ENCODE results near the gene CFAP157.

The CFAP157 gene

DNA sequence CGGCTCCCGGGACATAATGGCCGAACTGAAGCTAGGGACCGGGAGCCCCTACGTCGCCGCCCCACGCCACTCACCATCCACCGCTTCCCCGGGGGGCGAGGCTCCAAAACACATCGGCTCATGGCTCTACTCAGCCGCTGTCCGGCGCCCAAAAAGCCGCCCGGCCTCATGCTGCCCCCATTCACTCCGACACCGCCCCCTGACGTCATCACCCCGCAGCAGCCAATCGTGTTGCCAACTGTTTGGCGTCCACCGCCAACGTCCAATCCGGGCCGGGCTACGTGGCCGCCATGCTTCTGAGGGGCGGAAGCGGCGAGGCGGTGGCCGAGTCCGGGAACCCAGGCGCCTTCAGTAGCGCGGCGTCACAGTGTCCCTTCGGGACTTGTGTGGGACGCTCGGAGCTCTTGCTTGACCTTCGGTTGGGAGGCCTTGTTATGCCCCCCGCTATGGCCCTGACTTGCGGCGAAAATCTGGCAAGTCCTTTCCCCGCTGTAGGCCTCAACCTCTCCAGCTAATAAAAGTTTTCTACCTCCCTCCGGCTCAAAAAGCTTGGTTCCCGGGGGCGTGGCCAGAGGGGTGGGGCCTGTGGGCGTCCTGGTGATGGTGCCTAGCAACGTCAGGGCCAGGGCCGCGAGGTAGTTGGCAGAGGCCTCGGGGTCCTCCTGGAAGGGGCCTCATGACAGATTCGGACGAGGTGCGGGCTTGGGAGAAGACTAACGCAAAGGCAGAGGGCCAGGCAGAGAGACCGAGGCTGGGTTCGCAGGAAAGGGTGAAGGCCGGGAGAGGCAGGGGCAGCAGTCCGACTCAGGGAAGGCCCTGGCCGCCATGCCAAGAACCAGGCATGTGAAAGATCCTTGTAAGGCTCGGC lies 8.9 kb downstream of the CFAP157 start, which contains the start of the genes PTRH1 and TTC16:
PTRH1 (minus strand) TSS at position 194 of the 868 bp plus-strand sequence; CDS start at position 170, 24 bp downstream.
TTC16 (plus strand) TSS at position 610 of the 868 bp plus-strand sequence; CDS start at position 677, 67 bp downstream.
- DNase-seq (ENCODE audit: low spot score) = peak; percentile 95

- DNase-seq (ENCODE audit: low spot score) = no peak
Measured at GRCh38 chr9:127716412-127716811, 9.6 kb downstream of the CFAP157 start.

GRCh38 chr9:127717766-127718165 lies 11.0 kb downstream of the CFAP157 start:
- DNase-seq (ENCODE audit: low spot score) = peak; percentile 25

- no peak for DNase-seq (ENCODE audit: low spot score)
Measured at GRCh38 chr9:127720031-127720864, 13.5 kb downstream of the CFAP157 start.

- DNase-seq (ENCODE audit: low spot score) = no peak
Measured at GRCh38 chr9:127720865-127721227, 14.1 kb downstream of the CFAP157 start.

GRCh38 chr9:127721391-127721821 lies 14.6 kb downstream of the CFAP157 start:
- DNase-seq (ENCODE audit: low spot score) = no peak

DNA sequence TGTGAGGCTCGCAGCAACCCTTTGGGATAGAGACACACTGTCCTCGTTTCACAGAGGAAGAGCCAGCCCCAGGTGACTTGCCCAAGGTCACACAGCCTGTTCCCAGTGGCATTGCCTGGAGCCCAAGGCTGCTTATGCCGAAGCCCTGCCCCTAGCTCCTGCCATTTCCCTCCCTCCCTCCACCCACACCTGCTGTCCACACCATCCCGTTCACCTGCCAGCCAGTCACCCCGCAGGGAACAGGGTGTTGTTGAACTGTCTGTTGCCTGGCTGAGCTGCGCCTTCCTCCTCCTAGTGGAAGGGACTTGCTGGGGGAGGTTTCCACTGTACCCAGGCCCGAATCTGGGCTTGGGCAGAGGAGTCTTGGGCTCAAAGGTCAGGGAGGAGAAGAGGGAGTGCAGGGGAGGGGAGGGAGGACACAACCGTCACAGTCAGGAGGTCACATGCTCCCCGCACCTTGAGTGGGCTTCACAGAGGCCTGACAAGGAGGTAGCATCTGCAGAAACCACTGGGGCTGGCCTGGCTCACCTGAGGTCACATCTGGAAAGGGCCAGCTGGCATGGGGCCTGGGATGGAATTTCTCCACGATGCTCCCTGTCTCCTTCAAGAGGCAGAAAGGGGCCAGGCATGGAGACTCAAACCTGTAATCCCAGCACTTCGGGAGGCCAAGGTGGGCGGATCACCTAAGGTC lies 15.4 kb downstream of the CFAP157 start:
- DNase-seq (ENCODE audit: low spot score) = no peak

GRCh38 chr9:127723013-127723412 lies 16.2 kb downstream of the CFAP157 start:
- no peak for DNase-seq (ENCODE audit: low spot score)

- DNase-seq (ENCODE audit: low spot score) = no peak
Measured at GRCh38 chr9:127723444-127723843, 16.7 kb downstream of the CFAP157 start.

- DNase-seq (ENCODE audit: low spot score) = no peak
Measured at GRCh38 chr9:127724012-127724411, 17.2 kb downstream of the CFAP157 start.

- DNase-seq (ENCODE audit: low spot score) = no peak
Measured at GRCh38 chr9:127726871-127727270, 20.1 kb downstream of the CFAP157 start.

- no peak for DNase-seq (ENCODE audit: low spot score)
Measured at GRCh38 chr9:127728808-127729207, 22.0 kb downstream of the CFAP157 start.

- DNase-seq (ENCODE audit: low spot score) = no peak
Measured at GRCh38 chr9:127729522-127730256, 22.9 kb downstream of the CFAP157 start.

DNA sequence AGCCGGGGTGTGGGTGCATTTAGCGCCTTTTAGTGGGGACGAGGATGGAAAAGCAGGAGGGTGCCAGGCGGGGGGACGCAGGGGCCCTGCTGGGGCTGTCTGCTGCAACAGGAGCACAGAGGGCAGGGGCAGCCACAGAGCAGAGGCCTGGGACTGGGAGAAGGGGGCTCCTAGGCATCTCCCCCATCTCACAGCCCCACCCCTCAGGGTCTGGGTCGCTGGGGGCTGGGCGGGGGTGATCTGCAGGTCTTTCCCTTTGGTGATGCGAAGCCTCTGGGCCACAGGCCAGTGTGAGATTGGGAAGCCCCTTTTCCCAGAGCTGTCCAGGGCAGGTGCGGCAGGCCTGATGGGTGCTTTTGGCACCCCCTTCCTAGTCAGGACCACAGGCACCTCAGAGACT lies 23.5 kb downstream of the CFAP157 start:
- DNase-seq (ENCODE audit: low spot score) = no peak

DNA sequence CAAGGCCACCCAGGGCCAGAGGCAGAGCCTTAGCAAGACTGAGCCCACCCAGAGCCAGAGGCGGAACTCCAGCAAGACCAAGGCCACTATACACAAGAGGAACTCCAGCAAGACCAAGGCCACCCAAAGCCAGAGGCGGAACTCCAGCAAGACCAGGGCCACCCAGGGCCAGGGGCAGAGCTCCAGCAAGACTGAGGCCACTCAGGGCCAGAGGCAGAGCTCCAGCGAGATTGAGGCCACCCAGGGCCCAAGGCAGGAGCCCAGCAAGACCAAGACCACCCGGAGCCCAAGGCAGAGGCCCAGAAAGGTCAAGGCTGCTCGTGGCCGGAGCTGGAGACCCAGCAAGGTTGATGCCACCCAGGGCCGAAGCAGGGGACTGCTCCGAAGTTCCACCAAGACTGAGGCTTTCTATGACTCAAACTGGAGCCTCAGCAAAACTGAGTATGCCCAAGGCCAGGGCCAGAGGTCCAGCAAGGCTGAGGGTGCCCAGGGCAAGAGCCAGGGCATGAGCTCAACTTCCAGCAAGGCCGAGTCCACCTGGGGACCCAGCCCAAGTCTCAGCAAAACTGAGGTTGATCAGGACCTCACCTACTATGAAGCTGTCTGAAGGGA lies 24.1 kb downstream of the CFAP157 start:
- no peak for DNase-seq (ENCODE audit: low spot score)

DNA sequence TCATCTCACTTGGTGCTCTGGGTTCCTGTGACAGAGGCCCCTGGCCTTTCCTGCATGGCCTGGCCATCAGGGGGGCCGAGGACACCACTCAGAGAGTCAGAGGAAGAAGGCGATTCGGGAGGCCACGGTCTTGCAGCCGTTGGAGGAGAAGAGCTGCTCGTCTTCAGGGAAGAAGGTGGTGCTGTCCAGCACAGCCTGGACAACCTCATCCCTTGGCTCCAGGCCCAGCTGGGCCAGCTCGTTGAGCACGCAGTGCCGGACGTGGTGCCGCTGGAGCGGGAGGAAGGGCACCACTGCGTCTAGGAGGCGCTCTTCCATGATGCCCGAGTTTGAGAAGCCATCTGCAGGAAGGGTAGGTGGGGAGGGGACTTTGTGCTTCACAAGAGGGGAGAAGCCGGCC lies 25.1 kb downstream of the CFAP157 start:
- DNase-seq (ENCODE audit: low spot score) = no peak

- DNase-seq (ENCODE audit: low spot score) = no peak
Measured at GRCh38 chr9:127732444-127732843, 25.7 kb downstream of the CFAP157 start.

GRCh38 chr9:127733614-127734013 lies 26.8 kb downstream of the CFAP157 start:
- DNase-seq (ENCODE audit: low spot score) = no peak

GRCh38 chr9:127734247-127734746 lies 27.5 kb downstream of the CFAP157 start:
- DNase-seq (ENCODE audit: low spot score) = no peak

DNA sequence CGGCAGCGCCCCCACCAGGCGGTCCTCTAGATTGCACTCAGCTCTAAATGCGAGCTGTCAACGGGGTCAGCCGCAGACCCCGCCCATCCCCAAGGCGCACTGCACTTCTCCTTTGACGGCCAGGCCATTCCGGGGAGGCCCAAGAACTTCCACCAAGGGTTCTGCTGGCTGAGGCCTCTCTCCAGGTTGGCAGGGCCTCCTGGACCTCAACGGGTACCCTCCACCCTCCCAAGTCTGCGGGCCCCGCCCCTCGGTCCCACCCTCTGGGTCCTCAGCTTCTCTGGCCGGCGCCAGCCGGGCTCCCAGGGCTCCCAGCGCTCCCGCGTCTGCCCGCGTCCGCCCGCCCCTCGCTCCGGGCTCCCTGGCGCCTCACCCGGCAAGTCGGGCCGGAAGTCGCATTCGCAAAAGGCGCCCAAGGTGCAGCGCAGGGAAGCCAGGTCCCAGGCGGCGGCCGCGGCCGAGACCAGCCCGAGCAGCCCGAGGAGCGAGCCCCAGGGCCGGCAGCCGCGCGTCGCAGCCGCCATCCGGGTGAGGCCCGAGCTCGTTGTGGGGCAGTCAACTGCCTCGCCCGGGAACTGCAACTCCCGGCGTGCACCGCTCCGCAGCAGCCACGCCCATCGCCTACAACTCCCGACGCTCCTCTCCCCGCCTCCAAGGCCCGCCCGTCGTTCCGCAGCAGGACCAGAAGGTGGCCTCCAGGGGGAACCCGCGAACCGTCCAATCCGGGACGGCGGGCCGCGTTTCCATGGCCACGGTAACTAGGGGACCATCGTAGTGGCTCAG lies 28.1 kb downstream of the CFAP157 start, which contains the start of gene TOR2A:
TOR2A (minus strand) TSS at position 548 of the 783 bp plus-strand sequence; CDS start at position 524, 24 bp downstream.
- DNase-seq (ENCODE audit: low spot score) = peak; percentile 95
